ENCODE data around the gene FHIT. TPM values are rescaled to one million over a fixed set of nuclear protein-coding genes. Genes with fewer than 3 reads are reported as not detected.

The FHIT gene
- total RNA-seq, 1 donor from 2014 or later: 16.1 TPM

DNA sequence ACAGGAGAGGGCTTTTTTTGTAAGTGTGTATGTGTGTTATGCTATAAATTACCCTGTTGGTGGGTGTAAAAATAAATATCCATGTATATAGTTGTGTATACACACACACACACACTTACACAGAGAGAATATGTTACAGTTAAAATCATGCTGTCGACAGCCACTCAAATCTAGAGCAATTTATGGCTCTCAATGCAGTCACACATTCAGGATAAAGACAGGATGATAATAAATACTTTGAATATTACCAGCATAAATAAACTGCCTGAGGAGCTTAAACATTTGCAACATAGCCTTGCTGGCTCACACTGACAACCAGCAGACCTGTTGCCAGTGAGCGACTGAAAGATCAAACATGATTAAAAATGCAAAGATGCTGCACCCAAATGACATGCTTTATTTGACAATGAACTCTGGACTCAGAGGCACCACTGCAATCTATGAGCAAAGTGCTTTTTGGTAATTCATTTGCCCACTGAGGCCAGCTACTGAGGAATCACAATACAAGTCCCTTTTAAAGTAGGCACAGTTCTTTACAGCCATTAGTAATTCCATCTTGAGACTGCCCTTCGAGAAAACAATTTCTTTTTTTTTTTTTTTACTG is 458.9 kb downstream of the FHIT start:
- TF ChIP-seq, protein P1, sequence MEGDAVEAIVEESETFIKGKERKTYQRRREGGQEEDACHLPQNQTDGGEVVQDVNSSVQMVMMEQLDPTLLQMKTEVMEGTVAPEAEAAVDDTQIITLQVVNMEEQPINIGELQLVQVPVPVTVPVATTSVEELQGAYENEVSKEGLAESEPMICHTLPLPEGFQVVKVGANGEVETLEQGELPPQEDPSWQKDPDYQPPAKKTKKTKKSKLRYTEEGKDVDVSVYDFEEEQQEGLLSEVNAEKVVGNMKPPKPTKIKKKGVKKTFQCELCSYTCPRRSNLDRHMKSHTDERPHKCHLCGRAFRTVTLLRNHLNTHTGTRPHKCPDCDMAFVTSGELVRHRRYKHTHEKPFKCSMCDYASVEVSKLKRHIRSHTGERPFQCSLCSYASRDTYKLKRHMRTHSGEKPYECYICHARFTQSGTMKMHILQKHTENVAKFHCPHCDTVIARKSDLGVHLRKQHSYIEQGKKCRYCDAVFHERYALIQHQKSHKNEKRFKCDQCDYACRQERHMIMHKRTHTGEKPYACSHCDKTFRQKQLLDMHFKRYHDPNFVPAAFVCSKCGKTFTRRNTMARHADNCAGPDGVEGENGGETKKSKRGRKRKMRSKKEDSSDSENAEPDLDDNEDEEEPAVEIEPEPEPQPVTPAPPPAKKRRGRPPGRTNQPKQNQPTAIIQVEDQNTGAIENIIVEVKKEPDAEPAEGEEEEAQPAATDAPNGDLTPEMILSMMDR (IDR thresholded peaks at IDR 0.05; ENCODE audit: unreplicated experiment): no peak
- Mint-ChIP-seq H3K4me3 (ENCODE audit: low read depth) (no peak overlapping the region), H3K27ac (no peak overlapping the region), H3K9me3 (ENCODE audit: low read depth) (no peaks in the 10 kb centered on the region), H3K36me3 (ENCODE audit: insufficient read depth) (no peaks in the 10 kb centered on the region), H3K27me3 (no peaks in the 10 kb centered on the region), H3K4me1 (ENCODE audit: low read depth) (peaks cover 15% of the 10 kb centered on the region)
- DNase-seq (ENCODE audit: low spot score, unreplicated experiment): no peak

DNA sequence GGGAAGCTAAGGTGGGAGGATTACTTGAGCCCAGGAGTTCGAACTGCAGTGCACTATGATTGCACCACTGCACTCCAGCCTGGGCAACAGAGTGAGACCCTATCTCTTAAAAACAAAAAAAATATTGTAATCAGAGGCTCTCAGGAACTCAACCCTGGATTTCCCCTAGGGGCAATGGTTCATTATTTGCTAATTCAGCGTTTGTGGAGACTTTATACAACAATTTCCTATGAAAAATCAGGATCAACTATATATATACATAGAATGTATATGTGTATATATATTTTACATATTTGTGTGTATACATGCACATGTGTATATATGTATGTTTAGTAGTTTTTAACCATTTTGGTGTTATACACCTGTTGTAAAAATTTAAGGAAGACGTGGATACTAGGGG is 463.1 kb downstream of the FHIT start:
- TF ChIP-seq, protein P1 (IDR thresholded peaks at IDR 0.05; ENCODE audit: unreplicated experiment): no peak
- H3K4me1 Mint-ChIP-seq (ENCODE audit: low read depth): peaks cover 15% of the 10 kb centered on the region
- DNase-seq (ENCODE audit: low spot score, unreplicated experiment): no peak
- no peak overlapping the region for H3K4me3 Mint-ChIP-seq (ENCODE audit: low read depth)
- no peaks in the 10 kb centered on the region for H3K27me3 Mint-ChIP-seq
- H3K36me3 Mint-ChIP-seq (ENCODE audit: insufficient read depth): no peaks in the 10 kb centered on the region
- H3K9me3 Mint-ChIP-seq (ENCODE audit: low read depth): peaks cover 1% of the 10 kb centered on the region
- no peak overlapping the region for H3K27ac Mint-ChIP-seq

DNA sequence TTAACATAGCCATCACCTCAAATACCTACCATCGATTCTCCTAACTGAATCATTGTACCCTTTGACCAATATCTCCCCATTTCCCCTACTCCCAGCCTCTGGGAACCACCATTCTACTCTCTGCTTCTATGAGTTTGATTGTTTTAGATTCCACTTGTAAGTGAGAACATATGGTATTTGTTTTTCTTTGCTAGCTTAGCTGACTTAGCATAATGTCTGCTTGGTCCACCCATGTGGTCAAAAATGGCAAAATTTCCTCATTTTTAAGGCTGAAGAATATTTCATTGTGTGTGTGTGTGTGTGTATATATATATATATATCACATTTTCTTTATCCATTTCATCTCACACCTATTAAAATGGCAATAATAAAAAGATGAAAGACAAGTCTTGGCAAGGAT is 469.3 kb downstream of the FHIT start:
- H3K9me3 Mint-ChIP-seq (ENCODE audit: low read depth): peaks cover 25% of the 10 kb centered on the region
- DNase-seq (ENCODE audit: low spot score, unreplicated experiment): no peak
- TF ChIP-seq, protein P1 (IDR thresholded peaks at IDR 0.05; ENCODE audit: unreplicated experiment): no peak
- no peak overlapping the region for H3K4me3 Mint-ChIP-seq (ENCODE audit: low read depth)
- peaks cover 4% of the 10 kb centered on the region for H3K36me3 Mint-ChIP-seq (ENCODE audit: insufficient read depth)
- H3K27me3 Mint-ChIP-seq: no peaks in the 10 kb centered on the region
- no peak overlapping the region for H3K27ac Mint-ChIP-seq
- H3K4me1 Mint-ChIP-seq (ENCODE audit: low read depth): peaks cover 5% of the 10 kb centered on the region

DNA sequence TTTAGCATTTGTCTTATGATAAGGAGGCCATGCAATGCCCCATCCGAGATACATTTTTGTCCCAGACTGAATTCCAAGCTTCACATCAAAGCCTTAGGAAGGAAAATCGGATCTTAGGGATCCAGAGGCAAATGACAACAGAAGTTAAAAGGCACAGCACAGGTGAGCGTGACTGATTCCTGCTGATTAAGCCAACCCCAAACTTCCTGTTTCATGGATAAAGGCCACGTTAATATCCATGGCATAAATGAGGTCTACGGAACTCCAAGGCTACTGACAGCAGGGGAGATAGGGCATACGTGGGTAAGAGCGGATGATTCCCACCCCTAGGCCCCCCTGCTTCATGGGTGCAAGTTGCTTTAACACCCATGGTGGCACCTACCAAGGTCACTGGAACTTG is 471.6 kb downstream of the FHIT start:
- H3K4me3 Mint-ChIP-seq (ENCODE audit: low read depth): no peak overlapping the region
- H3K4me1 Mint-ChIP-seq (ENCODE audit: low read depth): peaks cover 5% of the 10 kb centered on the region
- H3K27me3 Mint-ChIP-seq: no peaks in the 10 kb centered on the region
- no peak for DNase-seq (ENCODE audit: low spot score, unreplicated experiment)
- TF ChIP-seq, protein P1 (IDR thresholded peaks at IDR 0.05; ENCODE audit: unreplicated experiment): no peak
- no peak overlapping the region for H3K27ac Mint-ChIP-seq
- H3K9me3 Mint-ChIP-seq (ENCODE audit: low read depth): peaks cover 35% of the 10 kb centered on the region
- H3K36me3 Mint-ChIP-seq (ENCODE audit: insufficient read depth): peaks cover 5% of the 10 kb centered on the region

DNA sequence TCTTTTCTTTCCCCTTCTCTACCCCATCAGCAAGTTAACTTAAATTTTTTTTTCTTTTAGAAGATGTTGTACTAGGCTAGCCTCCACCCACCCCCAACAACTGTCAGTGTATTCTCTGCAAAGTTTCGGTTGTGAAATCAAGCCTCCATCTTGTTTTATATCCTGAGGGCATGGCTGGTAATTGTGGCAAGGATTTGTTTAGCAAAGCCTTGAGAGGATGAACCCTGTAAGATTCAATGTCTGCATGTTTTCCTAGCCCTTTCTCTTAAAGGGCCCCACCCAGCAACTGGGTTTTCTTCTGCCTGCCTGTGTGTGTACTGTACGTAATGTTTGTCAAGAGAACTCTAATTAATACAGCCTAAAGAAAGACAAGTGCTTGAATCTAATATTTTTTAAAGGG is 475.3 kb downstream of the FHIT start:
- Mint-ChIP-seq H3K27me3 (no peaks in the 10 kb centered on the region), H3K9me3 (ENCODE audit: low read depth) (peaks cover 22% of the 10 kb centered on the region), H3K36me3 (ENCODE audit: insufficient read depth) (peaks cover 7% of the 10 kb centered on the region), H3K27ac (no peak overlapping the region), H3K4me3 (ENCODE audit: low read depth) (no peak overlapping the region), H3K4me1 (ENCODE audit: low read depth) (peaks cover 10% of the 10 kb centered on the region)
- TF ChIP-seq, protein P1 (IDR thresholded peaks at IDR 0.05; ENCODE audit: unreplicated experiment): no peak
- DNase-seq (ENCODE audit: low spot score, unreplicated experiment): no peak
